Mammary epithelial cell (primary cell): ENCODE results near the gene CYREN.

Experiments
- EZH2 ChIP-seq: IDR thresholded peaks from 2 replicates; pipeline ENCODE4 v1.6.1; 2012; ENCODE audit warnings: low read length, inconsistent platforms, borderline replicate concordance
- TF ChIP-seq, protein P1 (sequence below), 2 donors: IDR thresholded peaks in 1 of 2; conservative IDR thresholded peaks in 1 of 2; 2 replicates each; pipeline ENCODE4 v1.5.1; 2011 to 2012; ENCODE audit warnings: inconsistent platforms in 2 of 2, low read length in 2 of 2, mild to moderate bottlenecking in 2 of 2, control low read depth in 1 of 2, low read depth in 1 of 2; ENCODE audit not compliant: insufficient read depth in 1 of 2; ENCODE audit errors: extremely low read depth in 1 of 2

DNA sequence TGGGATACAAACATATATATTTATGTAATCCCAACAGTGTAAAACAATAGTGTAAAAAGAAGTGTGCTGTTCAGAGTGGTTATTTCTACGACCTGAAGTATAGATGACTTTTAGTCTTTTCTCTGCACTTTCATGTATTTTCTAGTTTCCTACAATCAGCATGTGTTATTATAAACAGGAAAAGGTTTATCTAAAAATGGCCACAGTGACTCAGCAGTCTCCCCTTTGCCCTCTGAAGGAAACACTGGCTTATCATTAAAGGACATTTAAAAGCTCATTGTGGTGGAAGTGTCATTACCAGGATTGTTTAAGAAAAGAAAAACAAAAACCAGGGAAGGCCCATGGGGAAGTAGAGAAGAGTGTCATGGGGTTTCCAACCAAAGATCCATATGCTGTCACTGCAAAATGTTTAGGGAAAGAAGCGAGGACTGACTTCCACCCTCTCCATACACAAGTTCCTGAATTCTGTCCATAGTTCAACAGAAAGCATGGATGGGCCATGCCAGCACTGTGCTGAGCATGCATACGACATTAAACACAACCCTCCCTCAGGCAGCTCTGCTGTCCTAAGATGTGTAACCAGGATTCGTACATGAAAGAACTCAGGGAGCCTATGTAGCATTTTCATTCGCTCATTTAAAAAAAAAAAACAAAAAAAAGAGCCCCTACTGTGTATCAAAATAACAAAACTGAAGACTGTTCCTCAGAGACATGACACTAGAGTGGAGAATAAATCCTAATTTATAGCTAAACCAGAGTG lies 10.2 kb downstream of the CYREN start:
- TF ChIP-seq, protein P1, sequence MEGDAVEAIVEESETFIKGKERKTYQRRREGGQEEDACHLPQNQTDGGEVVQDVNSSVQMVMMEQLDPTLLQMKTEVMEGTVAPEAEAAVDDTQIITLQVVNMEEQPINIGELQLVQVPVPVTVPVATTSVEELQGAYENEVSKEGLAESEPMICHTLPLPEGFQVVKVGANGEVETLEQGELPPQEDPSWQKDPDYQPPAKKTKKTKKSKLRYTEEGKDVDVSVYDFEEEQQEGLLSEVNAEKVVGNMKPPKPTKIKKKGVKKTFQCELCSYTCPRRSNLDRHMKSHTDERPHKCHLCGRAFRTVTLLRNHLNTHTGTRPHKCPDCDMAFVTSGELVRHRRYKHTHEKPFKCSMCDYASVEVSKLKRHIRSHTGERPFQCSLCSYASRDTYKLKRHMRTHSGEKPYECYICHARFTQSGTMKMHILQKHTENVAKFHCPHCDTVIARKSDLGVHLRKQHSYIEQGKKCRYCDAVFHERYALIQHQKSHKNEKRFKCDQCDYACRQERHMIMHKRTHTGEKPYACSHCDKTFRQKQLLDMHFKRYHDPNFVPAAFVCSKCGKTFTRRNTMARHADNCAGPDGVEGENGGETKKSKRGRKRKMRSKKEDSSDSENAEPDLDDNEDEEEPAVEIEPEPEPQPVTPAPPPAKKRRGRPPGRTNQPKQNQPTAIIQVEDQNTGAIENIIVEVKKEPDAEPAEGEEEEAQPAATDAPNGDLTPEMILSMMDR (conservative IDR thresholded peaks at IDR 0.05 in 1 of 2, IDR thresholded peaks at IDR 0.05 in 1 of 2; ENCODE audit: extremely low read depth in 1 of 2, insufficient read depth in 1 of 2, low read depth in 1 of 2, low read length in 2 of 2) = no peak
- TF ChIP-seq EZH2 = no peak
